T-helper 17 cell (primary cell): ENCODE results near the gene CHKA. TPM values are rescaled to one million over a fixed set of nuclear protein-coding genes. Genes with fewer than 3 reads are reported as not detected.

Experiments used
- ATAC-seq: fragments of 150-1000 bp; cut with Tn5 transposase; 2 replicates; pipeline ENCODE4 v1.10.0; 2021; ENCODE audit warnings: mild to moderate bottlenecking, moderate library complexity
- DNase-seq, 3 donors: peaks; one replicate each; pipeline versions ENCODE4 v3.0.0 to v3.0.0-alpha.2; 2020 to 2021
- H3K9me3 ChIP-seq: one replicate; pipeline ENCODE4 v1.7.0; 2013; ENCODE audit warnings: low read length, mild to moderate bottlenecking; ENCODE audit not compliant: control insufficient read depth, poor library complexity, severe bottlenecking
- H3K27ac Mint-ChIP-seq: one replicate; pipeline ENCODE4 v1.8.0; 2022; ENCODE audit warnings: mild to moderate bottlenecking, moderate library complexity, mixed read lengths
- H3K27me3 Mint-ChIP-seq: one replicate; pipeline ENCODE4 v1.8.0; 2022; ENCODE audit warnings: mixed read lengths
- H3K36me3 Mint-ChIP-seq: one replicate; pipeline ENCODE4 v1.8.0; 2022; ENCODE audit warnings: low read depth, mixed read lengths
- H3K4me1 Mint-ChIP-seq: one replicate; pipeline ENCODE4 v1.8.0; 2022; ENCODE audit warnings: mild to moderate bottlenecking, mixed read lengths
- H3K4me3 Mint-ChIP-seq: one replicate; pipeline ENCODE4 v1.8.0; 2022; ENCODE audit warnings: mild to moderate bottlenecking, moderate library complexity, mixed read lengths
- total RNA-seq, 4 donors: library from RNA in 2 of 4; stranded (reverse) in 2 of 4; gene quantifications; one replicate each; pipeline ENCODE4 v1.2.3 and lab custom pipeline; 2022 to 2026

Gene CHKA
- total RNA-seq, 2 donors from 2014 or later = 7.4 to 9.8 TPM

- no peak overlapping the region for H3K4me3 Mint-ChIP-seq
- H3K36me3 Mint-ChIP-seq = no peaks in the 10 kb centered on the region
- no peak overlapping the region for H3K27ac Mint-ChIP-seq
- no peaks in the 10 kb centered on the region for H3K9me3 ChIP-seq
- DNase-seq (no peak), ATAC-seq (no peak)
- H3K4me1 Mint-ChIP-seq = peaks cover 2% of the 10 kb centered on the region
- no peaks in the 10 kb centered on the region for H3K27me3 Mint-ChIP-seq
Measured at GRCh38 chr11:68049509-68050370, 71.4 kb downstream of the CHKA start.

- H3K9me3 ChIP-seq = no peaks in the 10 kb centered on the region
- DNase-seq (no peak), ATAC-seq (no peak)
- Mint-ChIP-seq H3K27ac (peak overlapping the region; percentile 8), H3K4me1 (peaks cover 5% of the 10 kb centered on the region), H3K4me3 (no peak overlapping the region), H3K27me3 (no peaks in the 10 kb centered on the region), H3K36me3 (no peaks in the 10 kb centered on the region)
Measured at GRCh38 chr11:68048681-68049508, 72.3 kb downstream of the CHKA start.

- ATAC-seq (no peak), DNase-seq (no peak)
- peaks cover 5% of the 10 kb centered on the region for H3K4me1 Mint-ChIP-seq
- H3K27me3 Mint-ChIP-seq = no peaks in the 10 kb centered on the region
- no peaks in the 10 kb centered on the region for H3K36me3 Mint-ChIP-seq
- H3K27ac Mint-ChIP-seq = peak overlapping the region; percentile 14
- no peak overlapping the region for H3K4me3 Mint-ChIP-seq
- H3K9me3 ChIP-seq = no peaks in the 10 kb centered on the region
Measured at GRCh38 chr11:68047437-68048290, 73.5 kb downstream of the CHKA start.

- Mint-ChIP-seq H3K27ac (no peak overlapping the region), H3K27me3 (no peaks in the 10 kb centered on the region), H3K4me3 (no peak overlapping the region), H3K36me3 (no peaks in the 10 kb centered on the region), H3K4me1 (peaks cover 15% of the 10 kb centered on the region)
- H3K9me3 ChIP-seq = no peaks in the 10 kb centered on the region
- ATAC-seq (no peak), DNase-seq (no peak)
Measured at GRCh38 chr11:68044898-68045351, 76.3 kb downstream of the CHKA start.

GRCh38 chr11:68044145-68044813 lies 76.9 kb downstream of the CHKA start:
- H3K9me3 ChIP-seq = no peaks in the 10 kb centered on the region
- Mint-ChIP-seq H3K4me3 (no peak overlapping the region), H3K27me3 (no peaks in the 10 kb centered on the region), H3K36me3 (no peaks in the 10 kb centered on the region), H3K4me1 (peaks cover 18% of the 10 kb centered on the region), H3K27ac (no peak overlapping the region)
- no peak for DNase-seq
- no peak for ATAC-seq

- no peaks in the 10 kb centered on the region for H3K9me3 ChIP-seq
- no peak overlapping the region for H3K27ac Mint-ChIP-seq
- H3K4me1 Mint-ChIP-seq = peaks cover 19% of the 10 kb centered on the region
- DNase-seq (no peak), ATAC-seq (no peak)
- no peaks in the 10 kb centered on the region for H3K36me3 Mint-ChIP-seq
- H3K27me3 Mint-ChIP-seq = no peaks in the 10 kb centered on the region
- no peak overlapping the region for H3K4me3 Mint-ChIP-seq
Measured at GRCh38 chr11:68043349-68044144, 77.6 kb downstream of the CHKA start.

GRCh38 chr11:68043029-68043348 lies 78.2 kb downstream of the CHKA start:
- Mint-ChIP-seq H3K27me3 (no peaks in the 10 kb centered on the region), H3K4me1 (peaks cover 19% of the 10 kb centered on the region), H3K27ac (no peak overlapping the region), H3K4me3 (no peak overlapping the region), H3K36me3 (no peaks in the 10 kb centered on the region)
- DNase-seq (no peak), ATAC-seq (no peak)
- no peaks in the 10 kb centered on the region for H3K9me3 ChIP-seq

GRCh38 chr11:68042219-68043028 lies 78.8 kb downstream of the CHKA start:
- H3K27ac Mint-ChIP-seq = peak overlapping the region; percentile 89
- DNase-seq (no peak), ATAC-seq (no peak)
- no peaks in the 10 kb centered on the region for H3K9me3 ChIP-seq
- H3K4me1 Mint-ChIP-seq = peaks cover 19% of the 10 kb centered on the region
- no peaks in the 10 kb centered on the region for H3K36me3 Mint-ChIP-seq
- no peaks in the 10 kb centered on the region for H3K27me3 Mint-ChIP-seq
- no peak overlapping the region for H3K4me3 Mint-ChIP-seq

GRCh38 chr11:68041617-68042218 lies 79.5 kb downstream of the CHKA start:
- Mint-ChIP-seq H3K4me3 (peak overlapping the region; percentile 31), H3K27ac (peak overlapping the region; percentile 89), H3K4me1 (peaks cover 24% of the 10 kb centered on the region), H3K36me3 (no peaks in the 10 kb centered on the region), H3K27me3 (no peaks in the 10 kb centered on the region)
- DNase-seq = no peak
- H3K9me3 ChIP-seq = no peaks in the 10 kb centered on the region
- no peak for ATAC-seq

- H3K27me3 Mint-ChIP-seq = no peaks in the 10 kb centered on the region
- no peaks in the 10 kb centered on the region for H3K36me3 Mint-ChIP-seq
- no peaks in the 10 kb centered on the region for H3K9me3 ChIP-seq
- DNase-seq (no peak), ATAC-seq (no peak)
- peak overlapping the region; percentile 89 for H3K27ac Mint-ChIP-seq
- H3K4me3 Mint-ChIP-seq = peak overlapping the region; percentile 93
- H3K4me1 Mint-ChIP-seq = peaks cover 26% of the 10 kb centered on the region
Measured at GRCh38 chr11:68040957-68041591, 80.1 kb downstream of the CHKA start.
